Calu3 (cell line): Measurements from ENCODE around the gene BAZ2A. TPM values are rescaled to one million over a fixed set of nuclear protein-coding genes. Genes with fewer than 3 reads are reported as not detected.

Experiments used
- BruUV-seq: library from RNA; stranded (reverse); fragments of 400-500 nt; replicated peaks from 2 replicates; lab custom pipeline; 2021; lab: Mats Ljungman, UMichigan
- CTCF ChIA-PET: fragments of 300-600 bp; sonication (Branson Sonifier 250); formaldehyde crosslinking; loops from one replicate; lab custom pipeline; 2022; ENCODE audit warnings: antibody characterized with exemption; lab: Charles Lee
- DNase-seq: peaks from one replicate; pipeline ENCODE4 v3.0.0; 2022
- H3K27ac Mint-ChIP-seq: one replicate; pipeline ENCODE4 v1.8.0; 2022; ENCODE audit warnings: mixed read lengths; ENCODE audit not compliant: unreplicated experiment
- H3K27me3 Mint-ChIP-seq: one replicate; pipeline ENCODE4 v1.8.0; 2022; ENCODE audit warnings: mixed read lengths; ENCODE audit not compliant: unreplicated experiment
- H3K36me3 Mint-ChIP-seq: one replicate; pipeline ENCODE4 v1.8.0; 2022; ENCODE audit warnings: mild to moderate bottlenecking, moderate library complexity, mixed read lengths; ENCODE audit not compliant: insufficient read depth, unreplicated experiment
- H3K4me1 Mint-ChIP-seq: one replicate; pipeline ENCODE4 v1.8.0; 2022; ENCODE audit warnings: mild to moderate bottlenecking, low read depth, mixed read lengths; ENCODE audit not compliant: unreplicated experiment
- H3K4me3 Mint-ChIP-seq: one replicate; pipeline ENCODE4 v1.8.0; 2022; ENCODE audit warnings: mild to moderate bottlenecking, low read depth, moderate library complexity, mixed read lengths; ENCODE audit not compliant: unreplicated experiment
- H3K9me3 Mint-ChIP-seq: one replicate; pipeline ENCODE4 v1.8.0; 2022; ENCODE audit warnings: low read depth, mixed read lengths; ENCODE audit not compliant: unreplicated experiment
- CTCF ChIP-seq: fragments of 200-600 bp; IDR thresholded peaks from one replicate; pipeline ENCODE4 v1.8.0; 2022; ENCODE audit warnings: antibody characterized with exemption; ENCODE audit not compliant: unreplicated experiment
- intact Hi-C: fragments of 100-400 bp; cut with micrococcal nuclease; formaldehyde crosslinking; loops from one replicate; pipeline ENCODE4 v1.10.0; 2022; ENCODE audit not compliant: unreplicated experiment
- total RNA-seq: library from RNA; stranded (reverse); gene quantifications from 2 replicates; pipeline ENCODE4 v1.2.3, GENCODE V29; 2022

Gene BAZ2A
- total RNA-seq, 1 experiment from 2014 or later = 158 TPM

DNA sequence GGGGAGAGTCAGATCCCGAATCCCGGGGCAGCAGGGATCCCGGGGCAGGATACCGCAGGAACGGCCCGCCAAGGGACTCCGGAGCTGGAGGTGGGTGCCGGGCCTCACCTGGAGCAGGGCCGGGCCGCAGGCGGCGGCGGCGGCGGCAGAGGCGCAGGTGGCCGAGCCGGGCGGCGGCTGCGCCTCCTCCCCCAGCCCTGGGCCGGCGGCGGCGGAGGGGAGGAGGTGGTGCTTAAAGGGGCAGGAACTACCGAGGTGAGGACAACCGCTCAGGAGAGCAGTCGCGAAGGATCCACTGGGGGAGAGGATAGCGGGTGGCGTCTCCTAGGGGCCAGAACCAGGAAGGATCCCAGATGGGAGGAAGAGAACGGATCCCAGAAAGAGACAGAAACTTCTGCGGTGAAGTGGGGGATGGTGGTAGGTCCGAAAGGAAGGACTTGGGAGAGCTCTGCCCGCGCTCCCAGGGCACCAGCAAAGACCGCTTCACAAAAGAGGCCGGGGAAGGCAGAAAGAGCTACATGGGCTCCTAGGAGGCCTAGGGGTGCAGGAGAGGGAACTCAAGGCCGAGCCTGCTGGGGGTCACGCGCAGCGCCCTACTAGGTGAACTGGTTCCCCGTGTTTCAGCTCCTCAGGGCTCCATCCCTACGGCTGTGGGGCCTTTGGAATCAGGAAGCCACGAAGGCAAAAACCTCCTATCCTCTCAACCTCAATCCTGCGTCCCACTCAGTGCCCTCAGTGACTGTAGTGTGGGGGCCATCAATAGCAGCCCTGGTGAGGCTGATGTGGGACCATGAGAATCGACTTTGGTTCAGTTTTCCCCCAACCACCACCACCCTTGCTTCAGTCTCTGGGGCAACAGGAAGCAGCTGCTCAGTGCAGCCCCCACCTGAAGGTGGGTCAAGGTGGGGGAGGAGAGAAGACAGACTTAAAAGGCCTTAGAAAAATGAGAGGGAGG lies 5.0 kb upstream of the BAZ2A start:
- H3K4me1 Mint-ChIP-seq = peaks cover 52% of the 10 kb centered on the region
- peak overlapping the region; percentile 89 for H3K4me3 Mint-ChIP-seq
- H3K27me3 Mint-ChIP-seq = no peaks in the 10 kb centered on the region
- peak; percentile 34 for TF ChIP-seq CTCF
- no peaks in the 10 kb centered on the region for H3K9me3 Mint-ChIP-seq
- peak overlapping the region; percentile 80 for H3K27ac Mint-ChIP-seq
- no TSS peak for BruUV-seq
- intact Hi-C loops = loop anchor here (5.0 to 10.0 kb wide), 2 partner anchors 52 to 90 kb away; partner anchors contain the start of genes NACA and PTGES3
- CTCF ChIA-PET = interaction anchor here (0.6 to 2.0 kb wide), 9 partner anchors 10 to 140 kb away, joined by 3 to 21 read pairs (median 3); partner anchors contain the start of genes NACA and RBMS2
- H3K36me3 Mint-ChIP-seq = peaks cover 76% of the 10 kb centered on the region
- DNase-seq = peak; percentile 88

DNA sequence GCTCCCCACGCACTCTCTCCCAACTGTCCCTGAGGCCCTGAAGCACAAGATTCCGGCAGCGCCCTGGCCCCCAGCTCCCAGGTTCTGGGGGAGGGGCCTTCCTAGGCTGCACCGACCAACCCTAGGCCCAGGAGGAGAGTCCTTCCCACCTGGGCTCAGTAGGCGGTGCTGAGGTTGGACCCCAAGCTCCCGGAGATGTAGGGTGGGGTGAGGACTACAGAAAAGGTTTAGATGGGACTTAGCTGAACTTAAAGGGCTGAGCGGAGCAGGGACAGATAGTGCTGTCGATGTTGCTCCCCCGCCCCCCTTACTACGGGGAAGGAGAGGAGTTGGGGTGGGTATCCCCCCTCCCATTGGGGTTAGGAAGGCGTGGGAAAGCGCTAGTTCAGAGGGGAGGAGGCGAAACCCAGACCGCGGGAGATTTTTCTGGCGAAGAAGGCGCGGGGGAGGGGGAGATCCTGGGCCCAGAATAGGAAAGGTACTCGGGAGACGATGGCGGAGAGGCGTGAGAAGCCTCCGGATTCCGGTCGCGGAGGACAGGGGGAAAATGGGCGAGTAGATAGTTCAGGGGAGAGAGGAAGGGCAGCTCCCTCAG lies 4.2 kb upstream of the BAZ2A start:
- Mint-ChIP-seq H3K9me3 (no peaks in the 10 kb centered on the region), H3K27ac (peak overlapping the region; percentile 80), H3K4me3 (peak overlapping the region; percentile 89), H3K4me1 (peaks cover 52% of the 10 kb centered on the region), H3K36me3 (peaks cover 76% of the 10 kb centered on the region), H3K27me3 (no peaks in the 10 kb centered on the region)
- intact Hi-C loops = loop anchor here (10.0 kb wide), 1 partner anchor 90 kb away; the partner anchor contains the start of gene NACA
- peak; percentile 80 for DNase-seq
- CTCF ChIA-PET = interaction anchor here (0.6 to 1.2 kb wide), 6 partner anchors 11 to 91 kb away, joined by 3 to 5 read pairs (median 3); partner anchors contain the start of gene NACA
- no TSS peak for BruUV-seq
- no peak for TF ChIP-seq CTCF

GRCh38 chr12:56633468-56634241 lies 3.5 kb upstream of the BAZ2A start:
- no peak for DNase-seq
- H3K4me3 Mint-ChIP-seq = peak overlapping the region; percentile 89
- H3K36me3 Mint-ChIP-seq = peaks cover 78% of the 10 kb centered on the region
- intact Hi-C loops = loop anchor here (10.0 kb wide), 1 partner anchor 91 kb away; the partner anchor contains the start of gene NACA
- H3K4me1 Mint-ChIP-seq = peaks cover 56% of the 10 kb centered on the region
- peak overlapping the region; percentile 80 for H3K27ac Mint-ChIP-seq
- CTCF ChIA-PET = interaction anchor here (0.6 to 1.2 kb wide), 5 partner anchors 13 to 596 kb away, joined by 3 to 5 read pairs (median 3); partner anchors contain the start of gene NACA
- no peak for TF ChIP-seq CTCF
- H3K27me3 Mint-ChIP-seq = no peaks in the 10 kb centered on the region
- BruUV-seq = TSS peak; percentile 1
- H3K9me3 Mint-ChIP-seq = no peaks in the 10 kb centered on the region
